RWPE1 (cell line): ENCODE measurements around the gene FHL1.
A peak's percentile ranks its signal among the peaks of the same experiment; 100 is the strongest.

Experiments used
- CTCF ChIA-PET: fragments of 350-600 bp; sonication (Branson Sonifier 250); formaldehyde crosslinking; extraction: SDS; loops from one replicate; lab custom pipeline; 2021; lab: Yijun Ruan, JAX
- POLR2A ChIA-PET: fragments of 400-600 bp; formaldehyde crosslinking; extraction: SDS; loops from one replicate; lab custom pipeline; 2020; ENCODE audit warnings: antibody characterized with exemption; ENCODE audit not compliant: low non-redundant PET; lab: Yijun Ruan, JAX
- DNase-seq: peaks from one replicate; pipeline ENCODE4 v3.0.0; 2012; ENCODE audit warnings: low spot score
- H3K27ac ChIP-seq: fragments of 450-650 bp; 2 replicates; pipeline ENCODE4 v1.5.1; 2017
- CTCF ChIP-seq: fragments of 450-650 bp; conservative IDR thresholded peaks from 2 replicates; pipeline ENCODE4 v1.5.1; 2017; ENCODE audit warnings: low read depth, mild to moderate bottlenecking

FHL1 gene

DNA sequence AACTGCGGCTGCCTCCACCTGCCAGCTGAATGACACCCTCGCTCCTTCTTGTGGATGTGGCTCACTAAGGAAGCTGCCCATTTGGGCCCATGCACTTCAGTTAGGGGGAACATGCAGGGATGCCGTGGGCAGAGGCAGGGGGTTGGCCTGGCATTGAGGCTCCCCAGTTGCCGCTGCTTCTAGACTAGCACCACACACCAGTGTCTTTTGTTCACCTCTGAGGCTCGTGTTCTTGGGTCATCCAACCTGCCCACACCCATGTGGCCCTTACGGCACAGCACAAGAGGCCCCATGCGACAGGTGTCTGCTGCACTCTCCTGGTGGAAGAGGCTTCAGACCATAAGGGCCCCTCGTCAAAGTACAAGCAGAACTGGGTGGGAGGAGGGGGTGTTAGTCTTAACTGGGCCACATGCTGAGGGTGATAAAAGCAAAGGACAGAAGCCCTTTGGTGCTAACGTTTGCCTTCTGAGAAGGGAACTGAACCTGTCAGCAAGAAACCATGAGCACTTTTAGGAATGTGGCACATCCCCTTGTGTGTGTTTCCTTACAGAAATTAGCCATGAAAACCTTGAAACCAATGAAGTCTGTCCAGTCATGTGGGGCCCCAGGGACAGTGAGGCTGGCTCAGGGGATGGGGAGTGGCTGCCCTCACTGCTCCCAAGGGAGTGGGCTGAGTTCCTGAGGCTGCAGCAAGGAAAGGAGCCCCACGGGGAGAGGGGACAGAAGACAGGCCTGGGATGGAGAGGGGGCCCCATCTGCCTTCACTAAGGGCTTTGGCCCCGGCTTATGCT lies 64.6 kb downstream of the FHL1 start:
- DNase-seq, result no peak
- CTCF ChIA-PET, result no interaction called here
- no peak for TF ChIP-seq CTCF
- POLR2A ChIA-PET, result no interaction called here
- H3K27ac ChIP-seq, result no peak overlapping the region

DNA sequence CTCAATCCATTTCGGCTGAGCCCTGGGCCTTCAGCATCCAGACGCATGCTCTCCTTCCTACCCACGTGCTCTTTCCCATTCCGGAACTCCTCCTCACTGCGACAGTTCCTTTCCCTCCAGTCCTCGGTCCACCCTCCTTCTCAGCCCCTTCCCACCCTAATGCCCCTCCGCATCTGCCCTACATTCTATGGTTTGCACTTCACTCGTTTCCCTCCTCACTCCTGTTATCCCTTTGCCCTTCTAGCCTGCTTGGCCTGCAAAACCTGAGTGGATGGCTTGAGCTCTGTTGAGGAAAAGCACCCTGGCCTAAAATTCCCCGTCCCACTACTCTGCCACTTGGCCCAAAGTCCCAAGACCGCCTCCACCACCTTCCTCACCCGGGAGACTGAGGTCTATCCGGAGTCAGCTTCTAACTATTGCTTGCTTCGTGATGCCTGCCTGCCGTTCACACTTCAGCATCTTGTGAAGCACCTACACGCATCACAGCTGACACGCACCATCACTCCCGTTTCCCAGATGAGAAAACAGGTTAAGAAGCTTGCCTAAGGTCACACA lies 65.3 kb downstream of the FHL1 start:
- DNase-seq, result no peak
- TF ChIP-seq CTCF, result no peak
- ChIA-PET CTCF (no interaction called here), POLR2A (no interaction called here)
- no peak overlapping the region for H3K27ac ChIP-seq

DNA sequence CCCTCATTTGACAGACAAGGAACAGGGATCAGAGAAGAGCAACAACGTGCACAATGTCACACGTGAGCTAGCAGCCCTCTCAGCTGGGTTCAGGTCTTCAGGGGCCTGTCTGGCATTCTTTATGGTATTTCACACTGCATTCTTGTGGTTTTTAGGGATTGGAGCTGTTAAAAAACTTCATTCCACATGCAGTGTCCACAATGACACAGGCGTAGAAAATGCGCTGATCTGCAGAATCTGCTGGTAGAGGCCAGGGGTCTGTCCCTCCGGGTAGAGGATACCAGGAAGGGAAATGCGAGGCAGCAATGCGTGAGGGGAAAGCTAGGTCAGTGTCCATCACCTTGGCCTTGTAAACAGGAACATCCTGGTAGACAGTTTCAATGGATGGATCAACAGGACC lies 67.2 kb downstream of the FHL1 start:
- peak; percentile 7 for DNase-seq
- no peak overlapping the region; the same call in 1 of the 2 replicates for H3K27ac ChIP-seq
- CTCF ChIA-PET, result no interaction called here
- POLR2A ChIA-PET, result no interaction called here
- TF ChIP-seq CTCF, result no peak

DNA sequence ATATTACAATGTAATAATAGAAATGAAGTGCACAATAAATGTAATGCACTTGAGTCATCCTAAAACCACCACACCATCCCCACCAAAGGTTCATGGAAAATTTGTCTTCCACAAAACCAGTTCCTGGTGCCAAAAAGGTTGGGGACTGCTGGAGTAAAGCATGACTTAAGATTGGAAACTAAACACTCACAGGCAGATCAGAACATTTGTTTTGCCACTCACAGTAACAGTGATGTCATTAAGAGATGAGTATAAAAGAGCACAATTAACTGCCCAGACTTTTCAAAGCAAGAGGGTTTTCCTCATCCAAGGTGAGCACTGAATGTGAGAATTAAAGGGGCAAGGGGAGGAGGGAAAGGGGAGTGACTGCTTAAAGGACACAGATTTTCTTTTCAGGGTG lies 68.2 kb downstream of the FHL1 start:
- POLR2A ChIA-PET, result no interaction called here

GRCh38 chrX:136219893-136220292 lies 72.6 kb downstream of the FHL1 start:
- POLR2A ChIA-PET, result no interaction called here
- H3K27ac ChIP-seq, result no peak overlapping the region
- TF ChIP-seq CTCF, result no peak
- CTCF ChIA-PET, result no interaction called here
- no peak for DNase-seq

More for the DNA sequence above, 68.2 kb downstream of the FHL1 start:
- DNase-seq, result no peak
- CTCF ChIA-PET, result no interaction called here
- no peak for TF ChIP-seq CTCF
- no peak overlapping the region for H3K27ac ChIP-seq

DNA sequence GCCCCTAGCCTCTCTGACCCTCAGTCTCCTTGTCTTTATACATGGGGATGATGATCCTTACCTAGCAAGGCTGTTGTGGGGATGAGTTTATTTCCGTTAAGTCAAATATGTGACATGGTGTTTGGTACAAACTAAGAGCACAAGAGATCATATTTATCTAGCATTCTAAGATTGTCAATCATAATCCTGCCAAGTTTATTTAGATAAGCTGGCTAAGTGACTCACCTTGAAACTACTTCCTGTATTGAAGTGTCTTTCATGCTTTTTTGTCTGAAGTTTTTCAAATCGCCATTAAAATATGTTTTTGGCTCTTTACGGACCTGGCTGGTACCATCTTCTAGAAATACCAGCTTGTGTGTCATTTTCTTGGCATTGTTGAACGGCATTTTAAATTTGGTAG lies 73.2 kb downstream of the FHL1 start:
- ChIA-PET POLR2A (no interaction called here), CTCF (no interaction called here)
- TF ChIP-seq CTCF, result no peak
- peak overlapping the region; percentile 55 for H3K27ac ChIP-seq
- peak; percentile 3 for DNase-seq
